Fibroblast of lung (primary cell): ENCODE results near the gene SNX12.

Experiments used
- EZH2 ChIP-seq: IDR thresholded peaks from 2 replicates; pipeline ENCODE4 v1.5.1; 2012; ENCODE audit warnings: low read length, control low read depth, mild to moderate bottlenecking; ENCODE audit errors: missing control alignments
- TF ChIP-seq, protein P1 (sequence below), 2 donors: IDR thresholded peaks in 1 of 2; conservative IDR thresholded peaks in 1 of 2; 1 replicate in 1 of 2; 2 replicates in 1 of 2; pipeline ENCODE4 v1.5.1; 2011 to 2012; ENCODE audit warnings: low read length in 2 of 2, control low read depth in 1 of 2, inconsistent platforms in 1 of 2, low read depth in 1 of 2, mild to moderate bottlenecking in 1 of 2

DNA sequence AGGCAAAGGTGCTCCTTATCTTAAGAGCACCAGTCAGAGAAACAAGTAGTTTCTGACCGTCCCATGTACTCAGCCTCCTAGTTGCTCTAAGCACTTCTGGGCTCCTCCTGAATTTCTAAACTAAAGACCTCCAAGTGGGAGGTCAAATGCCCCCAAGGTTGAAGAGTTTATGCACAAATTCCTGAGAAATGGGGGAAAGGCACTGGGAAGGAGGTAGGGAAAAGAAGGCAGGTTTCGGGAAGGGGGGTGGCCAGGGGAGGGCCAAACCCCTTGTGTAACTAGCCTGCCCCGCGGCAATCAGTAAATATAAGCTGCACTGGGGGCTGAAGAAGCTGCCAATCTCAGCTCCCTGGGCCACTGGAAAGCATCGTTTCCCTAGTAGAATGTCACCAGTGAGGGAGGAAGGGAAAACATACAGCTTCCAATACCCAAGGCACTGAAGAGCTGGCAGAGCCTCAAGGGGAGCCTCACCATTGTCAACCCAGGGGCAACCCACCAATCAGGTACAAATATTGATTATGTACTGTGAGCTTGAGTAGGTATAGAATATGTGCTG, 30.9 kb upstream of the SNX12 start:
- TF ChIP-seq, protein P1, sequence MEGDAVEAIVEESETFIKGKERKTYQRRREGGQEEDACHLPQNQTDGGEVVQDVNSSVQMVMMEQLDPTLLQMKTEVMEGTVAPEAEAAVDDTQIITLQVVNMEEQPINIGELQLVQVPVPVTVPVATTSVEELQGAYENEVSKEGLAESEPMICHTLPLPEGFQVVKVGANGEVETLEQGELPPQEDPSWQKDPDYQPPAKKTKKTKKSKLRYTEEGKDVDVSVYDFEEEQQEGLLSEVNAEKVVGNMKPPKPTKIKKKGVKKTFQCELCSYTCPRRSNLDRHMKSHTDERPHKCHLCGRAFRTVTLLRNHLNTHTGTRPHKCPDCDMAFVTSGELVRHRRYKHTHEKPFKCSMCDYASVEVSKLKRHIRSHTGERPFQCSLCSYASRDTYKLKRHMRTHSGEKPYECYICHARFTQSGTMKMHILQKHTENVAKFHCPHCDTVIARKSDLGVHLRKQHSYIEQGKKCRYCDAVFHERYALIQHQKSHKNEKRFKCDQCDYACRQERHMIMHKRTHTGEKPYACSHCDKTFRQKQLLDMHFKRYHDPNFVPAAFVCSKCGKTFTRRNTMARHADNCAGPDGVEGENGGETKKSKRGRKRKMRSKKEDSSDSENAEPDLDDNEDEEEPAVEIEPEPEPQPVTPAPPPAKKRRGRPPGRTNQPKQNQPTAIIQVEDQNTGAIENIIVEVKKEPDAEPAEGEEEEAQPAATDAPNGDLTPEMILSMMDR (conservative IDR thresholded peaks at IDR 0.05 in 1 of 2, IDR thresholded peaks at IDR 0.05 in 1 of 2; ENCODE audit: low read depth in 1 of 2, low read length in 2 of 2) = no peak
- TF ChIP-seq EZH2 = no peak
